ENCODE measurements around the gene ITM2B.

DNA sequence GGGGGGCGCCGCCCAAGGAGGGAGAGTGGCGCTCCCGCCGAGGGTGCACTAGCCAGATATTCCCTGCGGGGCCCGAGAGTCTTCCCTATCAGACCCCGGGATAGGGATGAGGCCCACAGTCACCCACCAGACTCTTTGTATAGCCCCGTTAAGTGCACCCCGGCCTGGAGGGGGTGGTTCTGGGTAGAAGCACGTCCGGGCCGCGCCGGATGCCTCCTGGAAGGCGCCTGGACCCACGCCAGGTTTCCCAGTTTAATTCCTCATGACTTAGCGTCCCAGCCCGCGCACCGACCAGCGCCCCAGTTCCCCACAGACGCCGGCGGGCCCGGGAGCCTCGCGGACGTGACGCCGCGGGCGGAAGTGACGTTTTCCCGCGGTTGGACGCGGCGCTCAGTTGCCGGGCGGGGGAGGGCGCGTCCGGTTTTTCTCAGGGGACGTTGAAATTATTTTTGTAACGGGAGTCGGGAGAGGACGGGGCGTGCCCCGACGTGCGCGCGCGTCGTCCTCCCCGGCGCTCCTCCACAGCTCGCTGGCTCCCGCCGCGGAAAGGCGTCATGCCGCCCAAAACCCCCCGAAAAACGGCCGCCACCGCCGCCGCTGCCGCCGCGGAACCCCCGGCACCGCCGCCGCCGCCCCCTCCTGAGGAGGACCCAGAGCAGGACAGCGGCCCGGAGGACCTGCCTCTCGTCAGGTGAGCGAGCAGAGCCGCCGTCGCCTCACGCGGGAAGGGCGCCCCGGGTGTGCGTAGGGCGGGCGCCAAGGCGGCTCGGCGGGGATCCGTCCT, 70.5 kb downstream of the ITM2B start, which contains the start of gene RB1:
- TF ChIP-seq CTCF (IDR thresholded peaks at IDR 0.05) (no peak), POLR2A (IDR thresholded peaks at IDR 0.05) (peak; percentile 78 to 96)
